ENCODE measurements around the gene PIEZO1. TPM values are rescaled to one million over a fixed set of nuclear protein-coding genes. Genes with fewer than 3 reads are reported as not detected.

Gene PIEZO1
- total and polyA plus RNA-seq, 10 of the 15 experiments (the other 5 are each of a cell fraction or from before 2014, with no cell fraction given) = 1.3 to 169 (median 33.4) TPM

DNA sequence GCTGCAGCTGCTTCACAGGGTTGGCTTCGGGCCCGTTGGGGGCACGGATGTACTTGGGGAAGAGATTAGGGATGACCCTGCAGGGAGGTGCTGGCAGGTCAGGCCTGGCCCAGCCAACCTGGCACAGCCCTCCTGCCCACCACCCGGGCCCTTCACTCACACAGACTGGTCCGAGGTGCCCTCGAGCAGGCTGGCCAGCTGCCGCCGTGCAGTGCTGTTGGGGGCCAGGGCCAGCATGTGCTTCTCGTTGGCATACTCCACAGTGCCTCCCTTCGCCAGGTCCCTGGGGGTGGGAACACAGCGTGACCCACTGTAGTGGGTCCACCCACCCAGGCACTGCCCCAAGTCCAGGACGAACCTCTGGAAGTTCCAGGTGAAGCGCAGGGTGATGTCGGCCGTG is 68.8 kb downstream of the PIEZO1 start:
- BruUV-seq (replicated peaks) = no TSS peak
- no peak overlapping the region for H3K4me2 ChIP-seq (ENCODE audit: control insufficient read depth, insufficient read depth)
- peaks cover 13 to 51% of the 10 kb centered on the region in 2 experiments for H3K36me3 ChIP-seq (ENCODE audit: control insufficient read depth in 2 of 2, insufficient read depth in 2 of 2, low read length in 1 of 2)
- no peak overlapping the region for H2AFZ ChIP-seq (ENCODE audit: control insufficient read depth, low read depth, low read length)
- no peak overlapping the region for H3K27ac ChIP-seq (ENCODE audit: control insufficient read depth, insufficient read depth)
- no peak for FAIRE-seq
- no peaks in the 10 kb centered on the region for H3K9me3 ChIP-seq (replicated peaks; ENCODE audit: control insufficient read depth, insufficient read depth, low read length)
- in situ Hi-C loops (cut with MboI) = no loop called here
- ChIA-PET RAD21 (ENCODE audit: unreplicated experiment) (no interaction called here), SMC1A (ENCODE audit: uncharacterized antibody, unreplicated experiment) (no interaction called here), POLR2A (no interaction called here), CTCF (no interaction called here)
- WGBS (ENCODE audit: insufficient coverage, insufficient replicate concordance, low lambda C conversion rate, missing lambda C conversion rate) = 97% methylated on average over 14 of the region's 15 CpGs
- no peak for ATAC-seq
- no peaks in the 10 kb centered on the region for H4K20me1 ChIP-seq (ENCODE audit: control insufficient read depth, insufficient read depth)
- H3K4me1 ChIP-seq (ENCODE audit: control insufficient read depth, insufficient read depth, low read length) = no peaks in the 10 kb centered on the region
- TF ChIP-seq MEF2B (IDR thresholded peaks at IDR 0.05; ENCODE audit: partially characterized antibody, poor library complexity, severe bottlenecking) (no peak), RFX5 (IDR thresholded peaks at IDR 0.05; ENCODE audit: low read depth, low read length) (no peak), BMI1 (IDR thresholded peaks at IDR 0.05; ENCODE audit: borderline replicate concordance) (no peak), CEBPB (IDR thresholded peaks at IDR 0.05; ENCODE audit: borderline replicate concordance in 1 of 2, low read depth in 2 of 2, low read length in 2 of 2) (no peak), RUNX3 (IDR thresholded peaks at IDR 0.05; ENCODE audit: low read length) (no peak), JUND (IDR thresholded peaks at IDR 0.05; ENCODE audit: low read depth, low read length) (no peak), KDM1A (IDR thresholded peaks at IDR 0.05; ENCODE audit: borderline replicate concordance) (no peak), DPF2 (IDR thresholded peaks at IDR 0.05) (no peak), WRNIP1 (IDR thresholded peaks at IDR 0.05; ENCODE audit: borderline replicate concordance, low read depth, low read length) (no peak), CHD4 (IDR thresholded peaks at IDR 0.05) (no peak), JUNB (IDR thresholded peaks at IDR 0.05) (no peak), CHD1 (IDR thresholded peaks at IDR 0.05; ENCODE audit: low read depth, low read length) (no peak), SREBF2 (IDR thresholded peaks at IDR 0.05; ENCODE audit: low read length) (no peak), TCF7 (IDR thresholded peaks at IDR 0.05; ENCODE audit: borderline replicate concordance) (no peak), CHD2 (IDR thresholded peaks at IDR 0.05; ENCODE audit: borderline replicate concordance, low read depth, low read length) (no peak), STAT1 (conservative IDR thresholded peaks at IDR 0.05) (no peak)
- TF ChIP-seq, protein P1, sequence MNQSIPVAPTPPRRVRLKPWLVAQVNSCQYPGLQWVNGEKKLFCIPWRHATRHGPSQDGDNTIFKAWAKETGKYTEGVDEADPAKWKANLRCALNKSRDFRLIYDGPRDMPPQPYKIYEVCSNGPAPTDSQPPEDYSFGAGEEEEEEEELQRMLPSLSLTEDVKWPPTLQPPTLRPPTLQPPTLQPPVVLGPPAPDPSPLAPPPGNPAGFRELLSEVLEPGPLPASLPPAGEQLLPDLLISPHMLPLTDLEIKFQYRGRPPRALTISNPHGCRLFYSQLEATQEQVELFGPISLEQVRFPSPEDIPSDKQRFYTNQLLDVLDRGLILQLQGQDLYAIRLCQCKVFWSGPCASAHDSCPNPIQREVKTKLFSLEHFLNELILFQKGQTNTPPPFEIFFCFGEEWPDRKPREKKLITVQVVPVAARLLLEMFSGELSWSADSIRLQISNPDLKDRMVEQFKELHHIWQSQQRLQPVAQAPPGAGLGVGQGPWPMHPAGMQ (IDR thresholded peaks at IDR 0.05; ENCODE audit: borderline replicate concordance) = no peak
- TF ChIP-seq, protein P2, sequence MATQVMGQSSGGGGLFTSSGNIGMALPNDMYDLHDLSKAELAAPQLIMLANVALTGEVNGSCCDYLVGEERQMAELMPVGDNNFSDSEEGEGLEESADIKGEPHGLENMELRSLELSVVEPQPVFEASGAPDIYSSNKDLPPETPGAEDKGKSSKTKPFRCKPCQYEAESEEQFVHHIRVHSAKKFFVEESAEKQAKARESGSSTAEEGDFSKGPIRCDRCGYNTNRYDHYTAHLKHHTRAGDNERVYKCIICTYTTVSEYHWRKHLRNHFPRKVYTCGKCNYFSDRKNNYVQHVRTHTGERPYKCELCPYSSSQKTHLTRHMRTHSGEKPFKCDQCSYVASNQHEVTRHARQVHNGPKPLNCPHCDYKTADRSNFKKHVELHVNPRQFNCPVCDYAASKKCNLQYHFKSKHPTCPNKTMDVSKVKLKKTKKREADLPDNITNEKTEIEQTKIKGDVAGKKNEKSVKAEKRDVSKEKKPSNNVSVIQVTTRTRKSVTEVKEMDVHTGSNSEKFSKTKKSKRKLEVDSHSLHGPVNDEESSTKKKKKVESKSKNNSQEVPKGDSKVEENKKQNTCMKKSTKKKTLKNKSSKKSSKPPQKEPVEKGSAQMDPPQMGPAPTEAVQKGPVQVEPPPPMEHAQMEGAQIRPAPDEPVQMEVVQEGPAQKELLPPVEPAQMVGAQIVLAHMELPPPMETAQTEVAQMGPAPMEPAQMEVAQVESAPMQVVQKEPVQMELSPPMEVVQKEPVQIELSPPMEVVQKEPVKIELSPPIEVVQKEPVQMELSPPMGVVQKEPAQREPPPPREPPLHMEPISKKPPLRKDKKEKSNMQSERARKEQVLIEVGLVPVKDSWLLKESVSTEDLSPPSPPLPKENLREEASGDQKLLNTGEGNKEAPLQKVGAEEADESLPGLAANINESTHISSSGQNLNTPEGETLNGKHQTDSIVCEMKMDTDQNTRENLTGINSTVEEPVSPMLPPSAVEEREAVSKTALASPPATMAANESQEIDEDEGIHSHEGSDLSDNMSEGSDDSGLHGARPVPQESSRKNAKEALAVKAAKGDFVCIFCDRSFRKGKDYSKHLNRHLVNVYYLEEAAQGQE (IDR thresholded peaks at IDR 0.05; ENCODE audit: low read depth, low read length) = no peak
- no peaks in the 10 kb centered on the region for H3K79me2 ChIP-seq (ENCODE audit: control insufficient read depth, insufficient read depth, low read length)
- no peaks in the 10 kb centered on the region for H3K27me3 ChIP-seq (replicated peaks in 1 of 2; ENCODE audit: control insufficient read depth in 2 of 2, insufficient read depth in 2 of 2, low read length in 1 of 2)
- no peak overlapping the region for H3K9ac ChIP-seq (ENCODE audit: control insufficient read depth, insufficient read depth, low read length)
- no peak for DNase-seq (ENCODE audit: low read depth, low spot score)
- intact Hi-C loops (cut with micrococcal nuclease; ENCODE audit: unreplicated experiment) = no loop called here
- no peak overlapping the region for H3K4me3 ChIP-seq

Data from GM12878 (cell line).